GM18517 (cell line): ENCODE results near the gene EIF2B2.

Experiments
- ATAC-seq: cut with Tn5 transposase; IDR thresholded peaks from one replicate; pipeline ENCODE4 v1.9.1; 2021; ENCODE audit warnings: mild to moderate bottlenecking, moderate library complexity; ENCODE audit not compliant: unreplicated experiment

Gene EIF2B2

GRCh38 chr14:75040959-75041358 lies 38.2 kb downstream of the EIF2B2 start:
- no peak for ATAC-seq

DNA sequence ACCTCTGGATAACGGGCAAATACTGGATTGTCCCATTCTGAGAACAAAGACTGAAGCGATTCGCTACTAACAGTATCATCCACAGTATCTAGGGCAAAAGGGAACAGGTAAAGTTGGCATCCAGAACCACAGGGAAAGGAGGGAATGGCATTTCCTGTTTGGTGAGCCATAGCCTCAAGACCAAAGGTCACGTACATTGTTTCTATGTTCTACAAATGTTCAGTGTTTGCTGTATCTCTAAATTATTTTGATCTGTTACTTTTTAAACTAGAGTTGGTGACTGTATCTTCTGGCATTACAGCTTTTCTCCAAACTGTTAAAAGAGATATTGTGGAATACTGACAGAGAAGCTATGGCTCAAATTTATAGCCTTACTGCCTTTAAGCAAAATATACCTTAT lies 38.9 kb downstream of the EIF2B2 start:
- no peak for ATAC-seq

DNA sequence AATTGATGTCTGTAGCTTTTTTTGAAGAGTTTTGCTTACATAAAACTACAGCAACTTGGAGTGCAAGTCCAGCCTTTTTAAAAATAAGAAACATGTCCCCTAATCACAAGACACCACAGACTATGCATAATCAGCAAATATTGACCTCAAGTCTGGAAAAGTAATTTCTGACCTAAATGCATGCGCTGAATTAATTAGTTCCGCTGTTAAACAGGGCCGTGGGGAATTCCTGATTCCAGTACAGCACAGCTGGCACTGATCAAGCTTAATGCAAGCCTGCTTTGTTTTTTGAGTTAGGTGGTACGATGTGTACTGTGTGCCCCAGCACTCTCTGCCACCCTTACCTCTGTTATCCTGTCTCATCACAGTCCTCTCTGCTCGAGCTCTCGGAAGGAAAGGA lies 39.3 kb downstream of the EIF2B2 start:
- no peak for ATAC-seq

DNA sequence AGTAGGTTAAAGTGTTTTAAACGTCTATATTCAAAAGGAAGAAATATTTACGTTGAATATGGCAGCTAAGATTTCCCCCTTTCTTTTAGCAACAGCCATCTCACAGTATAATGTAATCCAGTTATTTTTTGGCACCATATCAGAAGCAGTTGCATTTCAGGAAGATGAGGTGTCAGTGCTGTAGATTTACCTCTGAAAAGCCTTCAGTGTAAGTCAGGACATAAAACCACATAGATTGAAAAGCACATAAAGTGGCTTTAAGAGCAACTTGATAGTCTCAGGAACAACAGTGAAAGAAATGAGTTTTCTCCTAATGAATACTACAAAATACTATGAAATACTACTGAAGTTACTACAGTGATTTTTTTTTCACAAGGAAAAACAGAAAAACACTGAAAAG lies 41.6 kb downstream of the EIF2B2 start:
- no peak for ATAC-seq

DNA sequence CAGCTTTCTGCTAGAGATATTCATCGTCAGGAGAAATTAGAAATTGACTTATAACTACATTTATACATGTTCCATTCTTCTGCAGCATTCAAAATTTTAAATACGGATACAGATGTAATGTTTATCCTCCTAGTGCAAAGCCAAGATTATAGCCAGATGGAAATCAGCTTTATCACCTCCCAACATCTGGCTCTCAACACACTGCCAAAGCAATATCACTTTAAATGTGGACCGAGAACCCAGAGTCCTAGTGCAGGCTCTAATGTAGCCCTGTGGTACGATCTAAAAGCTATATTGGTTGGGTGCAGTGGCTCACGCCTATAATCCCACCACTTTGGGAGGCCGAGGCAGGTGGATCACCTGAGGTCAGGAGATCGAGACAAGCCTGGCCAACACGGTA lies 42.0 kb downstream of the EIF2B2 start:
- ATAC-seq, result no peak

- no peak for ATAC-seq
These were observed 43.6 kb downstream of the EIF2B2 start for GRCh38 chr14:75046275-75046674.

DNA sequence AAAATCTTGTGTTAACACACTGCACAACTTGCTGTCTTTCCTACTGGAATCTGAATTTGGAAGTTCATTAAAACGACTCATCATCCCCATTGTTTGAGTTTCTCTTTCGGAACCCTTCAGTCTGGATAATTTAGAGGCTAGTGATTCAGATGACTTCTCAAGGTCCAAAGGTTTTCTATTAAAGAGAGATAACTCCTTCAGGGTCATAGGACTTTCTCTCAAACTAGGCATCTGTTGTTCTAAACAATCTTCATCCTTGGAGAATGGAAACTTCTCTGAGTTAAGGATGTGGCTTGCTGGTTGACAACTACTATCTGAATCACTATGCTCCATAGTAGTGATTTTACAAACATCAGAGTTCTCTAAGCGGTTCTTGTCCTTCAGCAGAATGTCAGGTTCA lies 44.2 kb downstream of the EIF2B2 start:
- ATAC-seq, result no peak

- ATAC-seq, result no peak
These were observed 44.8 kb downstream of the EIF2B2 start for GRCh38 chr14:75047506-75047905.

GRCh38 chr14:75048101-75048500 lies 45.4 kb downstream of the EIF2B2 start:
- no peak for ATAC-seq

GRCh38 chr14:75049136-75049535 lies 46.4 kb downstream of the EIF2B2 start:
- no peak for ATAC-seq

- no peak for ATAC-seq
These were observed 47.0 kb downstream of the EIF2B2 start for GRCh38 chr14:75049731-75050201.

- peak; percentile 57 for ATAC-seq
These were observed 48.3 kb downstream of the EIF2B2 start, which contains the start of gene MLH3 for GRCh38 chr14:75050852-75051555. Gene MLH3 (minus strand): TSS chr14:75051467. CDS start chr14:75049655, 1,812 bp downstream.

DNA sequence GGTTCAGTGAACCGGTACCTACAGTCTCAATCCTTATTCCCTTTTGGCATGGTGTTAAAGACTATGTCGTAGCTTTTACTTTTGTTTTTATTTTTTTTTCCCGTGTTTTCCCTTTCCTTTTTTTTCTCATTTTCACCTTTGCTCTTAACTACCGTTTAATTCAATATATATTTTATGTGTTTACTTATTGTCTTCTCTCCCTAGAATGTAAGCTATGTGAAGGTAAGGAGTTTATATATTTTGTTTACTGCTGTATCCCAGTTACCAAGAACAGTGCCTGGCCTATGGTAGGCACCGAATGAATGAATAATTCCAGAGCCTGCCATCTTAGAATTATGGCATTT lies 48.8 kb downstream of the EIF2B2 start:
- no peak for ATAC-seq

DNA sequence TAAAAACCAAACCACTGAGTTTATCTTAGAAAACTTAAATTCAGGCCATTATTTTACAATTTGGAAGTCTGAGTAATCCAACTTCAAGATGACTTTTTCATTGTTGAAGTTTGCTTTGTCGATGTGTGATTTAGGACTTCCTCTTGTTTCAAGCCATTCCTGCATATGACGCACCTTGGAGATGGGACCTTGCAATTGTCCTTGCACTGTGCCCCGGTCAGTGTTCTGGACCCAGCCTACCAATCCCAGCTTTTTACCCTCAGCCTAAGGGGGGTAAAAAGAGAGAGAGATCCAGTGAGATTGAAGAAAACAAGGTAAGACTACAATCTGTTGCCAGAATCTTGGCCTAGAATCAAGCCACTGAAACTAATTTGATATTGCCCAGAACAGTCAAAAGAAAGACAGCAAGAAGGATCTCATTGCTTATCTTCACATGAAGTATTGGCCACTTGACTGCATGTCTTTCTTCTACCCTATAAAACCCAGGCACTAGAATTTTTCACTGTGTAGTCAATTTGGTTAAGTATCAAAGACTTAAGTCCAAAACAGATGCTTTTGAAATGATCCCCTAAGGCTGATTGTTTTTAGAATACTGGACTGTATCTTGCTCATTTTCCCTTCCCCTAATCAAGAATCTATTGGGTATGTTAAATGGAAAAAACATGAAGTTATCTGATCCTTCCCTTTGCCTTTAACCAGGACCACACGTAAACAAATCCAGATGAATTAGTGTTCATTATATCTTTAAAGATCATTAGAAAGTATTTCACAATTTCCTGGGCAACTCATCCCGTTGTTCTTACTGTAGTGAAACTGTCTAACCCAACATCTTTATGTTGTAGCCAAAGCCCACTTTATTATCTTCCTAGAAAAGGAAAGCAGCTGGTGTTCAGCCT lies 50.9 kb downstream of the EIF2B2 start:
- no peak for ATAC-seq

GRCh38 chr14:75054421-75054820 lies 51.7 kb downstream of the EIF2B2 start:
- ATAC-seq, result no peak

GRCh38 chr14:75059642-75060041 lies 56.9 kb downstream of the EIF2B2 start:
- no peak for ATAC-seq

DNA sequence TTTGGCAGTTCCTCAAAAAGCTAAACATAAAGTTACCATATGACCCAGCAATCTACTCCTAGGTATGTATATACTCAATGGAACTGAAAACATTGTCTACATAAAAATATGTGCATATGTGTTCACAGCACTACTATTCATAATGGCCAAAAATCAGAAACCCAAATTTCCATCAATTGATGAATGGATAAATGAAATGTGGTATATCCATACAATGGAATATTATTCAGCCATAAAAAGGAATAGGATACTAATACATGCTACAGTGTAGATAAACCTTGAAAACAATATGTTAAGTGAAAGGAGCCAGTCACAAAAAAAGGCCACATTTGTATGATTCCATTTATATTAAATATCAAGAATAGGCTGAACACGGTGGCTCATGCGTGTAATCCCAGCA lies 57.7 kb downstream of the EIF2B2 start:
- ATAC-seq, result no peak
